B cell (primary cell): ENCODE measurements around the gene TMC1.

ENCODE experiments used
- EZH2 ChIP-seq: IDR thresholded peaks from 2 replicates; pipeline ENCODE4 v1.6.1; 2012; ENCODE audit warnings: borderline replicate concordance, low read depth, mild to moderate bottlenecking, moderate library complexity, low read length; ENCODE audit not compliant: insufficient read depth, poor library complexity, severe bottlenecking
- TF ChIP-seq, protein P1 (sequence below): fragments of 200-600 bp; IDR thresholded peaks from one replicate; pipeline ENCODE4 v1.8.0; 2022; ENCODE audit warnings: antibody characterized with exemption, mild to moderate bottlenecking

DNA sequence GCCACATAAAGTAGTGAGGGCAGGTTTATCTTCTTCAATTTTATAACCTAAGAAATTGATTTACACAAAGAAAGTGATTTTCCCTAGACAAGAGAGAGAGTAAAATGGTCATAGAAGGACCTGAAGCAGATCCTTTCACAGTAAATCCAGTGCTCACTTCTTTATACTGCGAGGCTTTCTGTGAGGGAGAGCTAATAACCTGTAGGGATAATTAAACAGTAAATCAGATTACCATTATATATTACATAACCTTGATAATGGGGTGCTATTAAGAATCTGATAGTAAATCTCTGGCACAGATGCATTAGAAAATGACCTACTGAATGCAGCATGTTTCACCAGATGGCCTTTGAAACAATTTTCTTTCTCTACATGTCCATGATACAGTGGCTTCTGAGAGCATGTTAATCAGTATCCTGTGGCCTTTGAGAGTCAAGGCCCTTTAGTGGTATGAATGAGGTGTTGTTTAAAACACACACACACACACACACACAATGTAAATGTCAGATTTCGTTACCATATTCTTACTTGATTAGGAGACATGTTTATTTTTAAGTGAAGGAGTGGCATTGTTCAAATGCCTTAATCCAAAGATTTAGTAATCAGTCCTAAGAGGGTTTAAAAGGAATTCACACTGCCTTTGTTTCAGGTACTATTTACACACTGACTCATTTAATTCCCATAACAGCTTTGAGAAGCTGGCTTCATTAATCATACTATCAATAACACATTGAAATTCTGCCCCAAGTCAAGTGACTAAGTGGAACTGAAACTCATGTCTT lies 306.7 kb downstream of the TMC1 start:
- TF ChIP-seq, protein P1, sequence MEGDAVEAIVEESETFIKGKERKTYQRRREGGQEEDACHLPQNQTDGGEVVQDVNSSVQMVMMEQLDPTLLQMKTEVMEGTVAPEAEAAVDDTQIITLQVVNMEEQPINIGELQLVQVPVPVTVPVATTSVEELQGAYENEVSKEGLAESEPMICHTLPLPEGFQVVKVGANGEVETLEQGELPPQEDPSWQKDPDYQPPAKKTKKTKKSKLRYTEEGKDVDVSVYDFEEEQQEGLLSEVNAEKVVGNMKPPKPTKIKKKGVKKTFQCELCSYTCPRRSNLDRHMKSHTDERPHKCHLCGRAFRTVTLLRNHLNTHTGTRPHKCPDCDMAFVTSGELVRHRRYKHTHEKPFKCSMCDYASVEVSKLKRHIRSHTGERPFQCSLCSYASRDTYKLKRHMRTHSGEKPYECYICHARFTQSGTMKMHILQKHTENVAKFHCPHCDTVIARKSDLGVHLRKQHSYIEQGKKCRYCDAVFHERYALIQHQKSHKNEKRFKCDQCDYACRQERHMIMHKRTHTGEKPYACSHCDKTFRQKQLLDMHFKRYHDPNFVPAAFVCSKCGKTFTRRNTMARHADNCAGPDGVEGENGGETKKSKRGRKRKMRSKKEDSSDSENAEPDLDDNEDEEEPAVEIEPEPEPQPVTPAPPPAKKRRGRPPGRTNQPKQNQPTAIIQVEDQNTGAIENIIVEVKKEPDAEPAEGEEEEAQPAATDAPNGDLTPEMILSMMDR = no peak
- no peak for TF ChIP-seq EZH2
